SIG-M5 treated with dmso at 0.1 percent for 504 hours (cell line): ENCODE measurements around the gene KCNH6.

Experiments used
- DNase-seq: peaks from one replicate; lab custom pipeline; 2025; ENCODE audit not compliant: unreplicated experiment; lab: John Stamatoyannopoulos, UW

KCNH6 gene

GRCh38 chr17:63549946-63550816, 27.0 kb downstream of the KCNH6 start, which contains the start of gene DCAF7:
TSS of gene DCAF7 (plus strand) at chr17:63550477. CDS start at chr17:63550678, 201 bp downstream.
- DNase-seq: peak; percentile 100

- DNase-seq: peak; percentile 62
Measured at GRCh38 chr17:63550817-63551639, 27.9 kb downstream of the KCNH6 start.

GRCh38 chr17:63552211-63552610, 29.1 kb downstream of the KCNH6 start:
- no peak for DNase-seq

- DNase-seq: peak; percentile 43
Measured at GRCh38 chr17:63555500-63556156, 32.5 kb downstream of the KCNH6 start.

- DNase-seq: no peak
Measured at GRCh38 chr17:63557416-63557815, 34.3 kb downstream of the KCNH6 start.

GRCh38 chr17:63558441-63558840, 35.3 kb downstream of the KCNH6 start:
- no peak for DNase-seq

- DNase-seq: no peak
Measured at GRCh38 chr17:63561819-63562218, 38.7 kb downstream of the KCNH6 start.

GRCh38 chr17:63563339-63563738, 40.2 kb downstream of the KCNH6 start:
- DNase-seq: no peak

- DNase-seq: no peak
Measured at GRCh38 chr17:63564562-63564961, 41.4 kb downstream of the KCNH6 start.

GRCh38 chr17:63567229-63567628, 44.1 kb downstream of the KCNH6 start:
- DNase-seq: no peak

- DNase-seq: no peak
Measured at GRCh38 chr17:63568563-63568962, 45.4 kb downstream of the KCNH6 start.

- peak; percentile 87 for DNase-seq
Measured at GRCh38 chr17:63571632-63572310, 48.6 kb downstream of the KCNH6 start.

- DNase-seq: no peak
Measured at GRCh38 chr17:63573634-63574033, 50.5 kb downstream of the KCNH6 start.

- DNase-seq: no peak
Measured at GRCh38 chr17:63578027-63578768, 55.0 kb downstream of the KCNH6 start.

GRCh38 chr17:63578769-63579111, 55.6 kb downstream of the KCNH6 start:
- DNase-seq: no peak

GRCh38 chr17:63579633-63580032, 56.5 kb downstream of the KCNH6 start:
- DNase-seq: peak; percentile 34

GRCh38 chr17:63587770-63588169, 64.6 kb downstream of the KCNH6 start:
- DNase-seq: no peak

GRCh38 chr17:63588797-63589196, 65.6 kb downstream of the KCNH6 start:
- DNase-seq: no peak

GRCh38 chr17:63589646-63590045, 66.5 kb downstream of the KCNH6 start:
- DNase-seq: no peak

GRCh38 chr17:63592797-63593196, 69.6 kb downstream of the KCNH6 start:
- DNase-seq: no peak
